Astrocyte (in vitro differentiated cells and primary cell): Measurements from ENCODE around the gene NOTCH2.

Experiments used
- EZH2 ChIP-seq: IDR thresholded peaks from 2 replicates; pipeline ENCODE4 v1.6.1; 2012; ENCODE audit warnings: mild to moderate bottlenecking, low read length, inconsistent platforms; ENCODE audit not compliant: insufficient read depth
- TF ChIP-seq, protein P1 (sequence below): IDR thresholded peaks from 2 replicates; pipeline ENCODE4 v1.5.1; 2011; ENCODE audit warnings: low read depth, mild to moderate bottlenecking, inconsistent platforms, low read length, moderate library complexity; ENCODE audit not compliant: insufficient read depth

DNA sequence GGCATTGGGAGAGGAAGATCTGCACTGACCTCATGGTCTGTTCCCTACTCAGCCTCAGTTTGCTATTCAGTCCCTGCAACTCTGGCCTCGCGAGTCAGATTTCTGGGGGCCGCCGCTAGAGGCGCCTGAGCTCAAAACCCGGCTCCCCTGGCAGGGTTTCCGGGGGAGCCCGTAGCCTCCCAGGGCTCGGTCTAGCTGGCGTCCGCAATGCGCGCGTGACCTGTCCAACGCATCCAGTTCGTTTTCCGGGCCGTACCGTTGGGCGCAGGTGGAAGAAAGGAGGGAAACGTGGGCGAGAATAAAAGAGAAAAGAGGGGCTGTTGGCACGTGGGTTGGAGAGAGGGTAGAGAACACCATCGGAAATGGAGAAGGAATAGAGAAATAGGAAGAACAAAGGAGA, 173.2 kb downstream of the NOTCH2 start, which contains the start of gene ADAM30:
- TF ChIP-seq EZH2: no peak
- TF ChIP-seq, protein P1, sequence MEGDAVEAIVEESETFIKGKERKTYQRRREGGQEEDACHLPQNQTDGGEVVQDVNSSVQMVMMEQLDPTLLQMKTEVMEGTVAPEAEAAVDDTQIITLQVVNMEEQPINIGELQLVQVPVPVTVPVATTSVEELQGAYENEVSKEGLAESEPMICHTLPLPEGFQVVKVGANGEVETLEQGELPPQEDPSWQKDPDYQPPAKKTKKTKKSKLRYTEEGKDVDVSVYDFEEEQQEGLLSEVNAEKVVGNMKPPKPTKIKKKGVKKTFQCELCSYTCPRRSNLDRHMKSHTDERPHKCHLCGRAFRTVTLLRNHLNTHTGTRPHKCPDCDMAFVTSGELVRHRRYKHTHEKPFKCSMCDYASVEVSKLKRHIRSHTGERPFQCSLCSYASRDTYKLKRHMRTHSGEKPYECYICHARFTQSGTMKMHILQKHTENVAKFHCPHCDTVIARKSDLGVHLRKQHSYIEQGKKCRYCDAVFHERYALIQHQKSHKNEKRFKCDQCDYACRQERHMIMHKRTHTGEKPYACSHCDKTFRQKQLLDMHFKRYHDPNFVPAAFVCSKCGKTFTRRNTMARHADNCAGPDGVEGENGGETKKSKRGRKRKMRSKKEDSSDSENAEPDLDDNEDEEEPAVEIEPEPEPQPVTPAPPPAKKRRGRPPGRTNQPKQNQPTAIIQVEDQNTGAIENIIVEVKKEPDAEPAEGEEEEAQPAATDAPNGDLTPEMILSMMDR: no peak
